Upper lobe of right lung (tissue), 1 donor: ENCODE results near the gene CHD2. TPM values are rescaled to one million over a fixed set of nuclear protein-coding genes. Genes with fewer than 3 reads are reported as not detected.
A peak's percentile ranks its signal among the peaks of the same experiment; 100 is the strongest.

Source experiments
- ATAC-seq: fragments of 200-7000 bp; cut with Tn5 transposase; one replicate; pipeline ENCODE4 v1.9.1; 2020; ENCODE audit warnings: mild to moderate bottlenecking, moderate library complexity
- DNase-seq: peaks from one replicate; pipeline ENCODE4 v3.0.0-alpha.2; 2020
- H3K27ac ChIP-seq: fragments of 200-600 bp; one replicate; pipeline ENCODE4 v1.8.0; 2022
- H3K27me3 ChIP-seq: fragments of 200-600 bp; one replicate; pipeline ENCODE4 v1.8.0; 2022; ENCODE audit warnings: mild to moderate bottlenecking
- H3K36me3 ChIP-seq: fragments of 200-600 bp; one replicate; pipeline ENCODE4 v1.8.0; 2022
- H3K4me1 ChIP-seq: fragments of 200-600 bp; one replicate; pipeline ENCODE4 v1.8.0; 2022
- H3K4me3 ChIP-seq: fragments of 200-600 bp; one replicate; pipeline ENCODE4 v1.8.0; 2022; ENCODE audit warnings: mild to moderate bottlenecking
- H3K9me3 ChIP-seq: fragments of 200-600 bp; one replicate; pipeline ENCODE4 v1.8.0; 2022
- CTCF ChIP-seq: fragments of 200-600 bp; IDR thresholded peaks from one replicate; pipeline ENCODE4 v1.8.0; 2022; ENCODE audit warnings: antibody characterized with exemption
- intact Hi-C: fragments of 100-400 bp; cut with DNase I; formaldehyde crosslinking; loops from one replicate; pipeline ENCODE4 v1.11.0; 2022
- total RNA-seq: library from RNA; stranded (reverse); fragmentation: NEBNext Ultra II Directional; extraction: Animal tissue kit (Norgen Biotek cat#: 25700); gene quantifications from one replicate; pipeline ENCODE4 v1.2.1, GENCODE V29; 2021
- donor health status: DM: no; HTN: yes; CAD: no; lungs with severe emphysema.

CHD2 gene
- total RNA-seq, 1 donor from 2014 or later: 161 TPM

- Histone ChIP-seq H3K4me3 (no peak overlapping the region), H3K4me1 (peaks cover 28% of the 10 kb centered on the region), H3K27me3 (no peaks in the 10 kb centered on the region), H3K36me3 (peaks cover 99% of the 10 kb centered on the region), H3K9me3 (no peaks in the 10 kb centered on the region), H3K27ac (no peak overlapping the region)
- no peak for TF ChIP-seq CTCF
- DNase-seq: no peak
- no peak for ATAC-seq
- intact Hi-C loops: no loop called here
These were observed 28.9 kb downstream of the CHD2 start for GRCh38 chr15:92929002-92929401.

GRCh38 chr15:92930054-92930621 is 30.0 kb downstream of the CHD2 start:
- ATAC-seq: peak; percentile 40
- Histone ChIP-seq H3K27me3 (no peaks in the 10 kb centered on the region), H3K4me1 (peaks cover 16% of the 10 kb centered on the region), H3K4me3 (no peak overlapping the region), H3K27ac (peak overlapping the region; percentile 37), H3K36me3 (peaks cover 100% of the 10 kb centered on the region), H3K9me3 (no peaks in the 10 kb centered on the region)
- no peak for DNase-seq
- intact Hi-C loops: no loop called here
- TF ChIP-seq CTCF: no peak

GRCh38 chr15:92930776-92931175 is 30.7 kb downstream of the CHD2 start:
- peak overlapping the region; percentile 37 for H3K27ac ChIP-seq
- DNase-seq: no peak
- no peak for TF ChIP-seq CTCF

GRCh38 chr15:92932946-92933649 is 33.0 kb downstream of the CHD2 start:
- no peak for TF ChIP-seq CTCF
- no peak for ATAC-seq
- H3K36me3 ChIP-seq: peaks cover 100% of the 10 kb centered on the region

More at GRCh38 chr15:92930776-92931175, 30.7 kb downstream of the CHD2 start:
- Histone ChIP-seq H3K36me3 (peaks cover 100% of the 10 kb centered on the region), H3K9me3 (no peaks in the 10 kb centered on the region), H3K4me3 (no peak overlapping the region), H3K4me1 (peaks cover 13% of the 10 kb centered on the region), H3K27me3 (no peaks in the 10 kb centered on the region)
- intact Hi-C loops: no loop called here
- ATAC-seq: peak; percentile 56

GRCh38 chr15:92933831-92934230 is 33.7 kb downstream of the CHD2 start:
- Histone ChIP-seq H3K27me3 (no peaks in the 10 kb centered on the region), H3K4me3 (no peak overlapping the region), H3K9me3 (no peaks in the 10 kb centered on the region), H3K27ac (no peak overlapping the region), H3K4me1 (peaks cover 10% of the 10 kb centered on the region), H3K36me3 (peaks cover 100% of the 10 kb centered on the region)
- ATAC-seq (no peak), DNase-seq (no peak)
- intact Hi-C loops: no loop called here
- no peak for TF ChIP-seq CTCF

More at GRCh38 chr15:92932946-92933649, 33.0 kb downstream of the CHD2 start:
- no peak for DNase-seq
- intact Hi-C loops: no loop called here
- Histone ChIP-seq H3K4me3 (no peak overlapping the region), H3K27ac (no peak overlapping the region), H3K27me3 (no peaks in the 10 kb centered on the region), H3K4me1 (peaks cover 10% of the 10 kb centered on the region), H3K9me3 (no peaks in the 10 kb centered on the region)
